ENCODE measurements around the gene KRTAP2-1.
"Not testable (repeated sequence)": the region's sequence is repeated elsewhere in the genome, so short reads cannot be mapped to it uniquely, and the experiment has no call there.

KRTAP2-1 gene, protein sequence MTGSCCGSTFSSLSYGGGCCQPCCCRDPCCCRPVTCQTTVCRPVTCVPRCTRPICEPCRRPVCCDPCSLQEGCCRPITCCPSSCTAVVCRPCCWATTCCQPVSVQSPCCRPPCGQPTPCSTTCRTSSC

DNA sequence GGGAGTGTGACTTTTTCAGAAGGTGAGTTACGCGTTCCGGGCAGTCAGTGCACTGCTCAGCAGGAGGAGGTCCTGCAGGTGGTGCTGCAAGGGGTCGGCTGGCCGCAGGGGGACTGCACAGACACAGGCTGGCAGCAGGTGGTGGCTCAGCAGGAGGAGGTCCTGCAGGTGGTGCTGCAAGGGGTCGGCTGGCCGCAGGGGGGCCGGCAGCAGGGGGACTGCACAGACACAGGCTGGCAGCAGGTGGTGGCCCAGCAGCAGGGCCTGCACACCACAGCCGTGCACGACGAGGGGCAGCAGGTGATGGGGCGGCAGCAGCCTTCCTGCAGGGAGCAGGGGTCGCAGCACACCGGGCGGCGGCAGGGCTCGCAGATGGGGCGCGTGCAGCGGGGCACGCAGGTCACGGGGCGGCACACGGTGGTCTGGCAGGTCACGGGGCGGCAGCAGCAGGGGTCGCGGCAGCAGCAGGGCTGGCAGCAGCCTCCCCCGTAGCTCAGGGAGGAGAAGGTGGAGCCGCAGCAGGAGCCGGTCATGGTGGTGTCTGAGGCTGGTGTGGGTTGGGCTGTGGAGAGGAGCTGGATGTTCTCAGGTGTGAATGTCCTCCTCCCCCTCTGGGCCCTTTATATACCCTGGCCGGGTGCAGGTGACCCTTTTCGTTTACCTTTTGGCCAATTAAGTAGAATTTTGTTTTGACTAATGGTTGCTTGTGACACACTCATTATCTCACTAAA, at the start of gene KRTAP2-1:
Gene KRTAP2-1 (minus strand): TSS at position 582 of the 731 bp plus-strand sequence. CDS start 49 bp downstream, at position 533.
- DNase-seq (ENCODE audit: low read depth in 2 of 2), result not testable (repeated sequence)

DNA sequence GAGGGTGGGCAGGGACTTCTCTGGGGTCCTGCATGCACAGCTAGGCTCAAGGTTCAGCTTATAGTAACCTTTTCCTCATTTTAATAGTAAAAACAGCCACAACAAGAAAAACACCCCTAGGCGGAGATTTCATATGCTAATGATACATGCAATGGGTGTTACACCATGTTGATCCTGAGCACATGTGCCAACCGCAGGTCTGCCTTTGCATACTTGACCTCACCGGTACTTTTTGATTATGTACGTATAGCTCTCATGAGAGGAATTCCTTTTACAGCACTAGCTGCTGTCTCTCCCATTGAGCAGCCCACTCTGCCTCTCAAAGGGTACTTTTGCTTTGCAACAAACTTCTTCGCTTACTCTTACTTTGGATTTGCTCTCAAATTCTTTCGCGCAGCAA, 48.9 kb upstream of the KRTAP2-1 start:
- DNase-seq (ENCODE audit: low read depth in 2 of 2), result no peak

GRCh38 chr17:41088760-41089352, 41.7 kb upstream of the KRTAP2-1 start:
- not testable (repeated sequence) for DNase-seq (ENCODE audit: low read depth in 2 of 2)

DNA sequence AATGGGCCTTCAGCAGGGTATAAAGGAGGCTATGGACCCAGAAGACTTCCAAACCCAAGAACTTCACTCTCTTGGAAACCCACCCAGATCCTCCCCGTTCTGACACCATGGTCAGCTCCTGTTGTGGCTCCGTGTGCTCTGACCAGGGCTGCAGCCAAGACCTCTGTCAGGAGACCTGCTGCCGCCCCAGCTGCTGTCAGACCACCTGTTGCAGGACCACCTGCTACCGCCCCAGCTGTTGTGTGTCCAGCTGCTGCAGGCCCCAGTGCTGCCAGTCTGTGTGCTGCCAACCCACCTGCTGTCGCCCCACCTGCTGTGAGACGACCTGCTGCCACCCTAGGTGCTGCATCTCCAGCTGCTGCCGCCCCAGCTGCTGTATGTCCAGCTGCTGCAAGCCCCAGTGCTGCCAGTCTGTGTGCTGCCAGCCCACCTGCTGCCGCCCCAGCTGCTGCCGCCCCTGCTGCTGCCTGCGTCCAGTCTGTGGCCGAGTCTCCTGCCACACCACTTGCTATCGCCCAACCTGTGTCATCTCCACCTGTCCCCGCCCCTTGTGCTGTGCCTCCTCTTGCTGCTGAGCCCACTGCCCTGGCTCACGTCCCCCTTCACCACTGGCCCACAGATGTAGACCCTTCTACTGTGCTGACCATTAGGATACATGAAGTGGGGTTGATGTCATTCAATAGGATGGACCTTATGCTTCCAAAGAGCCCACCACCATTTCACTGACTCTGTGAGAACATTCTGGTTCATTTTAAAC, 37.2 kb upstream of the KRTAP2-1 start, which contains the start of gene KRTAP4-7:
Gene KRTAP4-7 (plus strand): TSS at position 51 of the 757 bp plus-strand sequence. CDS start 57 bp downstream, at position 108.
- not testable (repeated sequence) for DNase-seq (ENCODE audit: low read depth in 2 of 2)

DNA sequence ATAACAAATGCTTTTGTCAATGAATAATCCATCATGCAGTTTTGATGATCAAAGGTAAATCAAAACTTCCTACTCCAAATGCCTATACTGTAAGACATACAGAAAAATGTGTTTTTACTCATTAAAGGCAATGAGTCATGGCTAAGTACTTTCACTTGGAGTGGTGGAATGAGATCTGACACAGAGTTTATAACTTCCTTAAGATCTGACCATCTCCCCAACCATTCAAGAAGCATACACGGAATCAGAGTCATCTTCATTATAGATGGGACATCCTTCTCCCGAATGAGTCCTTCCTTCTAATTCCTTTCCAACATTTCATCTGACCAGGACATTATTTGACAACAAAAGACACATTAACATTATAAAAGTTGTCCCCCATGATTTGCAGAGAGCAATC, 36.3 kb upstream of the KRTAP2-1 start:
- DNase-seq (ENCODE audit: low read depth in 2 of 2), result not testable (repeated sequence)

GRCh38 chr17:41082626-41083025, 35.5 kb upstream of the KRTAP2-1 start:
- DNase-seq (ENCODE audit: low read depth in 2 of 2), result no peak

DNA sequence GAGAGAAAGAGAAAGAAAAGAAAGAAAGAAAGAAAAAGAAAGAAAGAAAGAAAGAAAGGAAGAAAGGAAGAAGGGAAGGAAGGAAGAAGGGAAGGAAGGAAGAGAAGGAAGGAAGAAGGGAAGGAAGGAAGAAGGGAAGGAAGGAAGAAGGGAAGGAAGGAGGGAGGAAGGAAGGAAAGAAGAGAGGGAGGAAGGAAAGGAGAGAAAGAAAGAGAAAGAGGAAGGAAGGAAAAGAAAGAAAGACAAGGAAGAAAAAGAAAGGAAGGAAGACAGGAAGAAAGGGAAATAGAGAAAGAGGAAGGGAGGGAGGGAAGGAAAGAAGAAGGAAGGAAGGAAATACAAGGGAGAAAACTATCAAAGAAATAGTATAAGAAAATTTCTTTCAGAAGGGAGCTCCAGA, 29.7 kb upstream of the KRTAP2-1 start:
- no peak for DNase-seq (ENCODE audit: low read depth in 2 of 2)

DNA sequence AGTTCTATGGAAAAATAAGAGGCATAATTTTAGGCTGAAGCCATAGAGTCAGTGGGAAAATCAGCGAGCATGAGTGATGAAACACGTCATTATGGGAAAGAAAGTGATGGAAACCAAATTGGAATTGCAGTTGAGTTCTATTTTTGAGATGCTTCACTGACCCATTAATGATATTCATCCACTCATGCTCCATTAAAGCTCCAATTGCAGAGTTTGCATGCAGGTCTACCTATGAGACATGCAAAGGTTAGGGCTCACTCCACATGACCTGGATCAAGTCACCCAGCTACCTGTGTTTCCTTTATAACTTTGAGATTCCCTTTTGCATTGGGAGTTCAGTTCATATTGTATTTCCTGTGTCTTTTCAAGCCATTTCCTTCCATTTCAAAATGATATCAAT, 26.6 kb upstream of the KRTAP2-1 start:
- DNase-seq (ENCODE audit: low read depth in 2 of 2), result no peak

GRCh38 chr17:41071606-41072360, 24.7 kb upstream of the KRTAP2-1 start:
- DNase-seq (ENCODE audit: low read depth in 2 of 2), result no peak

DNA sequence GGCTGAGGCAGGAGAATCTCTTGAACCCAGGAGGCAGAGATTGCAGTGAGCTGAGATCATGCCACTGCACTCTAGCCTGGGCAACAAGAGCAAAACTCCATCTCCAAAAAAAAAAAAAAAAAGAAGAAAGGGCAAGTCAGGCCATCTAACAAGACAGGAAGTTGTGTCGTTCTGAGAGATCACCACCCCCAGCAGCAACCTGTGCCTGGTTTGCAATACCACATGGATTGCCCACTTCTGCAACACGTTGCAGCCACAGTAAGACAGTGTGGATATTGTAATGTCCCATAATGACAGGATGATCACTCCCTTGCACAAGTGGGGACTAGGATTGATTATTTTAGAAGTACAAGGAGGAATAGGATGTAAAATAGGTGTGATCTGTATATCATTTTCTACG, 21.9 kb upstream of the KRTAP2-1 start:
- DNase-seq (ENCODE audit: low read depth in 2 of 2), result no peak

DNA sequence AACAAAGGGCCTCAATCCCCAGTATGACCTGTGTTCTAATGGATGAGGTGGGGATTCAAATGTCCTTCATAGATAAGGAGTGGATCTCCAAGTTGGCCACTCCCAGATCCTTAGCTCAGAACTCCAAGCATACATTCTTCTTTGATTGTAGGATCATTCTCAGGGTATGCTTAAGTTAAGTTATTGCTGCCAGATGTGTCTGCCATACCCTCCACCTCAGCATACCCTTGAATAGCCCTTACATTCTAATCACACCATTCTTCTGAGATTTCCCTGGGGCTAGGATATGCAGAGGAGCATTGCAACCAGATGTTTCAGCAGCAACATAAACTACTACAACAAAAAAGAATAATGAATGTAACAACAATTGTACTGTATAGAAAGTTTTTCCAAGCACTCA, 20.2 kb upstream of the KRTAP2-1 start:
- DNase-seq (ENCODE audit: low read depth in 2 of 2), result no peak

DNA sequence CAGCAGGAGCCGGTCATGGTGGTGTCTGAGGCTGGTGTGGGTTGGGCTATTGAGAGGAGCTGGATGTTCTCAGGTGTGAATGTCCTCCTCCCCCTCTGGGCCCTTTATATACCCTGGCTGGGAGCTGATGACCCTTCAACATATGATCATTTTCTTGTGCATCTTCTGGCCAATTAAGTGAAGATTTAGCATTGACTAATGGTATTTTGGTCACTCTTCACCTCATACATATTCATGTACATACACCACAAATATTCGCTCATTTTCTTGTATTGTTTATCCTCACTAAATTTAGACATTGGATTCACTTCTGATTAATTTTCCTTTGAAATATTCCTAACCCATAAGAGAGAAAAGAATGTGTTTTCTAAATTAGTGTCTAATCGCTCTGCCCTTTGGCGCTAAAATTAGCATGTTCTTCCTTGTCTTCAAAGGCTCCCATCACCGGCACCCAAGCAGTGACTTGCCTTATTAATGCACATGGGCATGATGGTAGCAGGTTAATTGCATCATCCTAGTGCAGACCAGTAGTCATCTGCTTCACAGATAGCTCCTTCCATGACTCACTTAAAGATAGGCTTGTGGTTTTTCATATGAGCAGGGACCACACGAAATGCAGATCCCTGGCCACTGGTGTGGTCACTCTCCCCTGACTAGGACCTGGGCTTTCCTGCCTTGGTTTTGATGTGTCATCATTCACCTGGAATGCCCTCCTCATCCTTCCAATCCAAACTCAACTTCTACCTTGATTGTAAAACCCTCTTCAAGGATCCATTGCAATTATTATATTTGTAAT, 18.9 kb upstream of the KRTAP2-1 start, which contains the start of gene KRTAP2-4:
Gene KRTAP2-4 (minus strand): TSS at position 51 of the 796 bp plus-strand sequence. CDS start 34 bp downstream, at position 17.
- DNase-seq (ENCODE audit: low read depth in 2 of 2), result no peak

DNA sequence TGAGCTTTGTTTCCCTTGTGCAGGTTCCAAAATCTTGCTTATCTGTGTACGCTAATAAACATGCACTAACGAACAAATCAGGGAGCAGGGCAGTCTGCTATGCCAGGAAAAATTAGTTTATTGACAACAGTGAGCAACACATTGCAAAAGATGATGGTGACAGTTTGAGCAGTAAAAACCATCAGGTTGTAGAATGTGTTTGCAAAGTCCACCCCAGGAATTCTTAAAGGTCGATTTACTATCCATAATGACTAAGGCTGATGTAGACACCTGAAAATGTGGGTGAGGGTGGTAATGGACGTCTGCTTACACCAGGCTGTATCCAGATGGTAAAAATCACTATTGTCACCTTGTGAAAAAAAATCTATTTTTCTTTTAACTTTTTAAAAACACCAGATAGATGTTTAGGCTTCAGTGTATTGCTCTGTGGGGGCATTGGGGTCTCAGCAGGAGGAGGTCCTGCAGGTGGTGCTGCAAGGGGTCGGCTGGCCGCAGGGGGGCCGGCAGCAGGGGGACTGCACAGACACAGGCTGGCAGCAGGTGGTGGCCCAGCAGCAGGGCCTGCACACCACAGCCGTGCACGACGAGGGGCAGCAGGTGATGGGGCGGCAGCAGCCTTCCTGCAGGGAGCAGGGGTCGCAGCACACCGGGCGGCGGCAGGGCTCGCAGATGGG, 18.0 kb upstream of the KRTAP2-1 start:
- not testable (repeated sequence) for DNase-seq (ENCODE audit: low read depth in 2 of 2)

GRCh38 chr17:41064301-41064700, 17.2 kb upstream of the KRTAP2-1 start:
- no peak for DNase-seq (ENCODE audit: low read depth in 2 of 2)

DNA sequence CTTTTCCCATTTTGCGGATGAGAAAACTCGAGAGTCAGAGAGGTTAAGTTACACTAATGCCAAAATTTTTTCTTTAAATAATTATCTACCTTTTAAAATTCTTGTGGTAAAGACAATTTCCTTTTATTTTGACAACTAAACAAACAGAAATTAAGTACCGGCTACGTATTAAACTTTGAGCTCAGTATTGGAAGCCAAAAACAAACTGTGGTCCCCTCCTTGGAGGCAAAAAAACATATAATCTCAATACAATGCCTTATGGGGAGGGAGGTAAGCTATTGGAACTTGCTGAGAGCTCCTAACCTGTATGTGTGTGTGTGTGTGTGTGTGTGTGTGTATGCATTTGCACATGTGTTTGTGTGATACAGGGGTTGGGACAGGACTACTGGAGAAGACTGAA, 16.3 kb upstream of the KRTAP2-1 start:
- DNase-seq (ENCODE audit: low read depth in 2 of 2), result no peak

DNA sequence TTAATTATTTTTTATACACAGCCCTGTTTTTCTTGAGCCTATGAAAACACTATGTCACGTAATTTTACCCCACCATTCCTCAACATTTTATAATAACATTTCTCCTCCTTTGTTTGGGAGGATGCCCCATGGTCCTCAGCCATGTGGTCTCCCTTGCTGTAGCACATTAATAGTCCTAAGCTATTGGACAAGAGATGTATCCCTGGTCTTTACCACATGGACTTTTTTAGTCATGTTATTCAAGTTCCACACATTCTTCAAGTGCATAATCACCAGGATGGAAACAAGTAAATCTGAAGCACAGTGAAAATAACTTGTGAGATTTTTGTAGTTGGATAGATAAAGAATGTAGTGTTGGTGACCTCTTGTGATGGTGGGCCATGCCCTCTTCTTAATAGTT, 14.8 kb upstream of the KRTAP2-1 start:
- no peak for DNase-seq (ENCODE audit: low read depth in 2 of 2)

GRCh38 chr17:41060052-41060604, 13.0 kb upstream of the KRTAP2-1 start, which contains the start of gene KRTAP2-3:
KRTAP2-3 (minus strand) TSS chr17:41060114; CDS start chr17:41060050, 64 bp downstream.
- DNase-seq (ENCODE audit: low read depth in 2 of 2), result no peak

DNA sequence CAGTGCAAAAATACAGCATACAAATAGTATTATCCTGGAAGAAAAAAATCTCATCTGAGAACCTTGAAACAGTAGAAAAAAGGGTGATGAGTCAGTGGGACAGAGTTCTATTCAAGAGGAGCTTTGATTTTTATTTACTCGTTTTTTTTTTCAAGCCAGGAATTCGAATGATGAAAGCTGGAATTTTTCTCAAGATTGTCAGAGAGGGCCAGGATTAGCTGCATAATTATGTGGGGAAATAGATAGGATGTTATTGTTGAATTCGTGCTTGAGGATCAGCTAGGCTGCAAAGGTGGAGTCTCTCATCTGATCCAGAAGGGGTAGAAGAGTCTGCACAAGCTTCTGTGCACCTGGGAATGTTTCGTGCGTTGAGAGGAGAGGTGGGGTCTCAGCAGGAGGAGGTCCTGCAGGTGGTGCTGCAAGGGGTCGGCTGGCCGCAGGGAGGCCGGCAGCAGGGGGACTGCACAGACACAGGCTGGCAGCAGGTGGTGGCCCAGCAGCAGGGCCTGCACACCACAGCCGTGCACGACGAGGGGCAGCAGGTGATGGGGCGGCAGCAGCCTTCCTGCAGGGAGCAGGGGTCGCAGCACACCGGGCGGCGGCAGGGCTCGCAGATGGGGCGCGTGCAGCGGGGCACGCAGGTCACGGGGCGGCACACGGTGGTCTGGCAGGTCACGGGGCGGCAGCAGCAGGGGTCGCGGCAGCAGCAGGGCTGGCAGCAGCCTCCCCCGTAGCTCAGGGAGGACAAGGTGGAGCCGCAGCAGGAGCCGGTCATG, 12.3 kb upstream of the KRTAP2-1 start:
- DNase-seq (ENCODE audit: low read depth in 2 of 2), result not testable (repeated sequence)

DNA sequence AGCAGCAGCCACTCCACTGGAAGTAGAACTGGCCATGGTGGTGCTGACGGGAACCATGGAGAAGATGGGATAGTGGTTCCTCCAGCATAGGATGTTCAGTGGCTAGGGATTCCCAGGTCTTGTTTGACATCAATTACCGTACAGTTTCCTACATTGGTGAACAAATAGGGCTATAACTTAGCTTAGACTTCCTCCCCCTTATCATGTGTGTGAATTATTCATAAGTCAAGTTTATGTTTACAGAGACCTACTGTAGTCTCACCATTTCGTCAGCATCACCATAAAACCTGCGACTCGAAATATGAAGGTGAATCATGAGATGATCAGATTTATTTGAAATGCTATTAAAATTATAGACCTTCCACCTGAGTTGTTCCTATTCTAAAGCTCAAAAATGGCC, 11.6 kb upstream of the KRTAP2-1 start:
- DNase-seq (ENCODE audit: low read depth in 2 of 2), result no peak
